IMR-90 (cell line): Measurements from ENCODE around the gene GRIA4. TPM values are rescaled to one million over a fixed set of nuclear protein-coding genes. Genes with fewer than 3 reads are reported as not detected.
A peak's percentile ranks its signal among the peaks of the same experiment; 100 is the strongest.

Experiments used
- ATAC-seq: fragments of 200-7000 bp; cut with Tn5 transposase; 2 replicates; pipeline ENCODE4 v1.9.1; 2020; ENCODE audit warnings: low read depth, mild to moderate bottlenecking, moderate library complexity
- BruUV-seq: library from RNA; stranded (reverse); fragments of 400-500 nt; replicated peaks from 2 replicates; lab custom pipeline; 2021; lab: Mats Ljungman, UMichigan
- CTCF ChIA-PET: fragments of 300-600 bp; formaldehyde crosslinking; extraction: SDS; loops from one replicate; lab custom pipeline; 2021; ENCODE audit warnings: antibody characterized with exemption; lab: Yijun Ruan, JAX
- POLR2A ChIA-PET: fragments of 300-600 bp; sonication (Branson Sonifier 250); formaldehyde crosslinking; loops from one replicate; lab custom pipeline; 2022; ENCODE audit warnings: antibody characterized with exemption; ENCODE audit not compliant: unreplicated experiment; lab: Charles Lee
- DNase-seq: peaks from one replicate; pipeline ENCODE4 v3.0.0; 2013
- H2AFZ ChIP-seq: replicated peaks from 2 replicates; pipeline ENCODE3; 2013; ENCODE audit warnings: low read length, mild to moderate bottlenecking; ENCODE audit not compliant: poor library complexity
- H2AK5ac ChIP-seq: 2 replicates; pipeline ENCODE4 v1.6.1; 2013; ENCODE audit warnings: low read depth, low read length, inconsistent platforms
- H2AK9ac ChIP-seq: replicated peaks from 2 replicates; pipeline ENCODE3; 2013; ENCODE audit warnings: mild to moderate bottlenecking, low read depth, low read length, moderate library complexity; ENCODE audit not compliant: poor library complexity
- H2BK120ac ChIP-seq: 2 replicates; pipeline ENCODE4 v1.6.1; 2013; ENCODE audit warnings: low read depth, low read length, inconsistent platforms
- H2BK15ac ChIP-seq: 3 replicates; pipeline ENCODE4 v1.6.1; 2013; ENCODE audit warnings: low read depth, low read length, inconsistent platforms
- H2BK20ac ChIP-seq: 2 replicates; pipeline ENCODE4 v1.6.1; 2013; ENCODE audit warnings: low read depth, mild to moderate bottlenecking, inconsistent platforms, low read length, moderate library complexity
- H2BK5ac ChIP-seq: 2 replicates; pipeline ENCODE4 v1.6.1; 2013; ENCODE audit warnings: mild to moderate bottlenecking, low read depth, low read length, inconsistent platforms; ENCODE audit not compliant: poor library complexity, severe bottlenecking
- H3K14ac ChIP-seq: replicated peaks from 2 replicates; pipeline ENCODE4 v1.6.1; 2013; ENCODE audit warnings: low read depth, low read length, inconsistent platforms
- H3K18ac ChIP-seq: 2 replicates; pipeline ENCODE4 v1.6.1; 2013; ENCODE audit warnings: low read depth, low read length, control low read depth
- H3K23ac ChIP-seq: 2 replicates; pipeline ENCODE4 v1.6.1; 2013; ENCODE audit warnings: low read depth, low read length, inconsistent platforms
- H3K27ac ChIP-seq: 2 replicates; pipeline ENCODE4 v1.5.1; 2013; ENCODE audit warnings: mild to moderate bottlenecking, control low read depth, low read length; ENCODE audit not compliant: insufficient read depth
- H3K27me3 ChIP-seq: 2 replicates; pipeline ENCODE4 v1.6.1; 2013; ENCODE audit warnings: low read length; ENCODE audit not compliant: control insufficient read depth, insufficient read depth
- H3K36me3 ChIP-seq: 2 replicates; pipeline ENCODE4 v1.6.1; 2013; ENCODE audit warnings: low read length, mixed read lengths; ENCODE audit not compliant: control insufficient read depth, insufficient read depth
- H3K4ac ChIP-seq: 2 replicates; pipeline ENCODE4 v1.6.1; 2013; ENCODE audit warnings: low read depth, low read length, inconsistent platforms
- H3K4me1 ChIP-seq: 2 replicates; pipeline ENCODE4 v1.6.1; 2013; ENCODE audit warnings: low read length, mixed read lengths; ENCODE audit not compliant: control insufficient read depth, insufficient read depth
- H3K4me2 ChIP-seq: 2 replicates; pipeline ENCODE4 v1.6.1; 2013; ENCODE audit warnings: low read depth, mild to moderate bottlenecking, control low read depth, low read length, moderate library complexity
- H3K4me3 ChIP-seq: 2 replicates; pipeline ENCODE4 v1.5.1; 2013; ENCODE audit warnings: low read depth, mild to moderate bottlenecking, control low read depth, low read length, moderate library complexity; ENCODE audit not compliant: insufficient read depth
- H3K56ac ChIP-seq: 2 replicates; pipeline ENCODE4 v1.6.1; 2013; ENCODE audit warnings: low read length, inconsistent platforms; ENCODE audit not compliant: insufficient read depth; ENCODE audit errors: extremely low read depth
- H3K79me1 ChIP-seq, 2 experiments: 2 replicates each; pipeline ENCODE4 v1.6.1; 2013; ENCODE audit warnings: low read length in 2 of 2, inconsistent platforms in 1 of 2, low read depth in 1 of 2
- H3K9ac ChIP-seq: 2 replicates; pipeline ENCODE4 v1.6.1; 2013; ENCODE audit warnings: low read depth, low read length, control low read depth
- H3K9me1 ChIP-seq: 2 replicates; pipeline ENCODE4 v1.6.1; 2013; ENCODE audit warnings: low read length, inconsistent platforms; ENCODE audit not compliant: insufficient read depth
- H3K9me3 ChIP-seq: 2 replicates; pipeline ENCODE4 v1.6.1; 2013; ENCODE audit warnings: low read length; ENCODE audit not compliant: control insufficient read depth, insufficient read depth
- H4K20me1 ChIP-seq: 2 replicates; pipeline ENCODE4 v1.6.1; 2013; ENCODE audit warnings: low read length, inconsistent platforms; ENCODE audit not compliant: insufficient read depth
- H4K5ac ChIP-seq: 2 replicates; pipeline ENCODE4 v1.6.1; 2013; ENCODE audit warnings: mild to moderate bottlenecking, low read depth, low read length, control low read depth
- H4K8ac ChIP-seq, 2 experiments: 2 replicates each; pipeline ENCODE4 v1.6.1; 2013; ENCODE audit warnings: low read depth in 2 of 2, low read length in 2 of 2, control low read depth in 1 of 2, inconsistent platforms in 1 of 2
- H4K91ac ChIP-seq: 2 replicates; pipeline ENCODE4 v1.6.1; 2013; ENCODE audit warnings: low read depth, low read length, inconsistent platforms; ENCODE audit not compliant: insufficient read depth
- CHD1 ChIP-seq: IDR thresholded peaks from 2 replicates; pipeline ENCODE4 v1.6.1; 2012; ENCODE audit warnings: low read depth, low read length, improper control_type of control experiment
- CTCF ChIP-seq: conservative IDR thresholded peaks from 2 replicates; pipeline ENCODE4 v1.5.1; 2012; ENCODE audit warnings: mild to moderate bottlenecking, low read depth, low read length, improper control_type of control experiment
- ELK1 ChIP-seq: fragments of 150-350 bp; IDR thresholded peaks from 2 replicates; pipeline ENCODE4 v1.6.1; 2016; ENCODE audit warnings: low read depth, mild to moderate bottlenecking, low read length, moderate library complexity, borderline replicate concordance
- FOS ChIP-seq: fragments of 150-350 bp; IDR thresholded peaks from 2 replicates; pipeline ENCODE4 v1.6.1; 2016; ENCODE audit warnings: low read depth, low read length
- MXI1 ChIP-seq: IDR thresholded peaks from 2 replicates; pipeline ENCODE4 v1.6.1; 2012; ENCODE audit warnings: low read depth, mild to moderate bottlenecking, low read length, moderate library complexity, borderline replicate concordance
- POLR2A ChIP-seq: IDR thresholded peaks from 2 replicates; pipeline ENCODE4 v1.6.1; 2012; ENCODE audit warnings: mild to moderate bottlenecking, low read depth, low read length
- RAD21 ChIP-seq: IDR thresholded peaks from 2 replicates; pipeline ENCODE4 v1.6.1; 2012; ENCODE audit warnings: low read length, improper control_type of control experiment
- SMC3 ChIP-seq: fragments of 150-350 bp; IDR thresholded peaks from 2 replicates; pipeline ENCODE4 v1.6.1; 2016; ENCODE audit warnings: low read depth, mild to moderate bottlenecking, antibody characterized with exemption, low read length, moderate library complexity
- USF2 ChIP-seq: fragments of 150-350 bp; IDR thresholded peaks from 2 replicates; pipeline ENCODE4 v1.6.1; 2017; ENCODE audit warnings: mild to moderate bottlenecking, antibody characterized with exemption, low read length, low read depth
- WGBS, 2 experiments: methylation state at CpG; one replicate each; pipeline versions ENCODE4 v1.1.5 to v1.1.7; 2013; ENCODE audit warnings: missing lambda C conversion rate in 2 of 2; ENCODE audit not compliant: insufficient read length in 1 of 2; ENCODE audit errors: extremely low coverage in 2 of 2; 5-methylcytosine and 5-hydroxymethylcytosine counted together
- dilution Hi-C: fragments of 300-500 bp; cut with HindIII; formaldehyde crosslinking; loops from one replicate; pipeline ENCODE4 v1.14.3; 2018; ENCODE audit warnings: low sequenced_read_pairs; ENCODE audit not compliant: unreplicated experiment
- in situ Hi-C: fragments of 300-500 bp; cut with MboI; formaldehyde crosslinking; loops from 3 replicates; pipeline ENCODE4 v1.14.3; 2019; ENCODE audit warnings: low sequenced_read_pairs, inconsistent platforms, mixed read lengths
- intact Hi-C: fragments of 100-400 bp; cut with micrococcal nuclease; formaldehyde crosslinking; loops from 2 replicates; pipeline ENCODE4 v1.10.0; 2022
- polyA plus RNA-seq, 3 experiments: library from polyadenylated mRNA; depleted of rRNA; stranded (reverse); fragments of >200 nt; gene quantifications; 2 replicates each; pipeline ENCODE4 v1.2.3, GENCODE V29; 2012; ENCODE audit warnings: low replicate concordance in 1 of 3
- total RNA-seq: library from RNA; depleted of rRNA; stranded (reverse); fragments of >200 nt; gene quantifications from 2 replicates; pipeline ENCODE4 v1.2.3, GENCODE V29; 2012

The GRIA4 gene
- total and polyA plus RNA-seq, 2 of the 4 experiments (the other 2 are of a cell fraction) = 0.36 to 1.0 TPM

GRCh38 chr11:105937738-105938137 lies 327.9 kb downstream of the GRIA4 start:
- Histone ChIP-seq H2BK120ac (peak overlapping the region; percentile 93), H3K4ac (peak overlapping the region; percentile 94), H2BK5ac (peak overlapping the region; percentile 48), H3K79me1 (no peaks in the 10 kb centered on the region), H4K91ac (peak overlapping the region; percentile 81), H3K27ac (peak overlapping the region; percentile 100), H2AK5ac (peak overlapping the region; percentile 50), H3K36me3 (no peaks in the 10 kb centered on the region), H2AK9ac (no peak overlapping the region), H4K8ac (peak overlapping the region; percentile 50 to 60; a peak in 3 of 4 replicates), H3K4me1 (peaks cover 11% of the 10 kb centered on the region), H2AFZ (no peak overlapping the region), H3K9me1 (no peaks in the 10 kb centered on the region), H3K18ac (peak overlapping the region; percentile 100), H2BK15ac (peak overlapping the region; percentile 73), H3K27me3 (no peaks in the 10 kb centered on the region), H3K4me3 (no peak overlapping the region), H3K14ac (peak overlapping the region; percentile 75), H3K9me3 (no peaks in the 10 kb centered on the region), H3K56ac (peak overlapping the region; percentile 85; the same call in 1 of the 2 replicates), H2BK20ac (peak overlapping the region; percentile 93), H3K23ac (peak overlapping the region; percentile 92), H3K4me2 (peak overlapping the region; percentile 89), H4K5ac (peak overlapping the region; percentile 98), H3K9ac (peak overlapping the region; percentile 68; the same call in 1 of the 2 replicates), H4K20me1 (no peaks in the 10 kb centered on the region)
- DNase-seq (peak; percentile 46), ATAC-seq (peak; percentile 30)
- in situ Hi-C loops = no loop called here
- CTCF ChIA-PET = no interaction called here
- intact Hi-C loops = loop anchor here (10.0 kb wide), 1 partner anchor 137 kb away; the partner anchor contains the start of genes AASDHPPT and KBTBD3
- dilution Hi-C loops = no loop called here
- TF ChIP-seq USF2 = no peak
- no peak for TF ChIP-seq MXI1
- TF ChIP-seq RAD21 = no peak
- no peak for TF ChIP-seq CTCF
- TF ChIP-seq ELK1 = no peak
- TF ChIP-seq FOS = no peak
- no peak for TF ChIP-seq SMC3
- no peak for TF ChIP-seq POLR2A
- no peak for TF ChIP-seq CHD1
- BruUV-seq = no TSS peak
- no CpG with 5 or more reads among the region's 2 CpGs for WGBS, 2 experiments
- POLR2A ChIA-PET = no interaction called here
